ENCODE measurements around the gene SEC31A.

- TF ChIP-seq POLR2A (IDR thresholded peaks at IDR 0.05) = no peak
- TF ChIP-seq, protein P1, sequence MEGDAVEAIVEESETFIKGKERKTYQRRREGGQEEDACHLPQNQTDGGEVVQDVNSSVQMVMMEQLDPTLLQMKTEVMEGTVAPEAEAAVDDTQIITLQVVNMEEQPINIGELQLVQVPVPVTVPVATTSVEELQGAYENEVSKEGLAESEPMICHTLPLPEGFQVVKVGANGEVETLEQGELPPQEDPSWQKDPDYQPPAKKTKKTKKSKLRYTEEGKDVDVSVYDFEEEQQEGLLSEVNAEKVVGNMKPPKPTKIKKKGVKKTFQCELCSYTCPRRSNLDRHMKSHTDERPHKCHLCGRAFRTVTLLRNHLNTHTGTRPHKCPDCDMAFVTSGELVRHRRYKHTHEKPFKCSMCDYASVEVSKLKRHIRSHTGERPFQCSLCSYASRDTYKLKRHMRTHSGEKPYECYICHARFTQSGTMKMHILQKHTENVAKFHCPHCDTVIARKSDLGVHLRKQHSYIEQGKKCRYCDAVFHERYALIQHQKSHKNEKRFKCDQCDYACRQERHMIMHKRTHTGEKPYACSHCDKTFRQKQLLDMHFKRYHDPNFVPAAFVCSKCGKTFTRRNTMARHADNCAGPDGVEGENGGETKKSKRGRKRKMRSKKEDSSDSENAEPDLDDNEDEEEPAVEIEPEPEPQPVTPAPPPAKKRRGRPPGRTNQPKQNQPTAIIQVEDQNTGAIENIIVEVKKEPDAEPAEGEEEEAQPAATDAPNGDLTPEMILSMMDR (IDR thresholded peaks at IDR 0.05 in 4 of 5, conservative IDR thresholded peaks at IDR 0.05 in 1 of 5) = no peak
These were observed 113.9 kb downstream of the SEC31A start for GRCh38 chr4:82776925-82777542.
